A549 (cell line): ENCODE results near the gene C2orf68. TPM values are rescaled to one million over a fixed set of nuclear protein-coding genes. Genes with fewer than 3 reads are reported as not detected.
"Not testable (repeated sequence)": the region's sequence is repeated elsewhere in the genome, so short reads cannot be mapped to it uniquely, and the experiment has no call there.

Source experiments
- ATAC-seq, 2 experiments: fragments of 200-7000 bp in 1 of 2; fragments of >200 bp in 1 of 2; cut with Nextera tagmentation in 1 of 2; cut with Tn5 transposase in 1 of 2; 3 replicates each; pipeline versions ENCODE4 v1.8.0 to v1.9.1; 2018 to 2020; ENCODE audit warnings: mild to moderate bottlenecking in 1 of 2, moderate library complexity in 1 of 2
- CTCF ChIA-PET: fragments of 300-600 bp; sonication (Branson Sonifier 250); formaldehyde crosslinking; extraction: SDS; loops from one replicate; lab custom pipeline; 2021; ENCODE audit warnings: antibody characterized with exemption, inconsistent platforms; lab: Yijun Ruan, JAX
- POLR2A ChIA-PET: fragments of 350-600 bp; formaldehyde crosslinking; extraction: SDS; loops from one replicate; lab custom pipeline; 2021; ENCODE audit warnings: antibody characterized with exemption, inconsistent platforms; lab: Yijun Ruan, JAX
- DNase-seq, 2 experiments: peaks; one replicate each; pipeline versions ENCODE4 v3.0.0 to v3.0.0-alpha.2; 2011 to 2016; ENCODE audit warnings: low read depth in 1 of 2, low spot score in 1 of 2
- FAIRE-seq: peaks from 2 replicates; lab custom pipeline; 2011; peaks lifted over from hg19 to GRCh38; lab: Jason Lieb, UNC
- H3K27ac ChIP-seq, 2 experiments: fragments of >200 bp; sonication (Bioruptor Twin); formaldehyde crosslinking; 3 replicates each; pipeline ENCODE4 v1.5.1; 2016 to 2017
- H3K4me1 ChIP-seq: fragments of >200 bp; sonication (Bioruptor Twin); formaldehyde crosslinking; 3 replicates; pipeline ENCODE4 v1.6.1; 2016
- H3K4me2 ChIP-seq: fragments of >200 bp; sonication (Bioruptor Twin); formaldehyde crosslinking; 3 replicates; pipeline ENCODE4 v1.6.1; 2016
- H3K4me3 ChIP-seq: fragments of >200 bp; sonication (Bioruptor Twin); formaldehyde crosslinking; 3 replicates; pipeline ENCODE4 v1.5.1; 2016
- H3K9me3 ChIP-seq: fragments of >200 bp; sonication (Bioruptor Twin); formaldehyde crosslinking; 3 replicates; pipeline ENCODE4 v1.6.1; 2016
- CEBPB ChIP-seq, 2 experiments: fragments of >200 bp in 1 of 2; sonication (Bioruptor Twin) in 1 of 2; formaldehyde crosslinking in 1 of 2; IDR thresholded peaks; 2 replicates each; pipeline ENCODE4 v1.6.1; 2012 to 2016
- EHMT2 ChIP-seq: fragments of 200-600 bp; sonication (generic); IDR thresholded peaks from 2 replicates; pipeline ENCODE4 v1.6.1; 2016; ENCODE audit warnings: antibody characterized with exemption, low read depth, mild to moderate bottlenecking, moderate library complexity
- FOSB ChIP-seq: fragments of 250-450 bp; sonication (Bioruptor Pico); IDR thresholded peaks from 2 replicates; pipeline ENCODE4 v1.5.0; 2020; ENCODE audit warnings: mild to moderate bottlenecking, moderate library complexity
- FOXS1 ChIP-seq: fragments of 250-450 bp; sonication (Bioruptor Pico); IDR thresholded peaks from 2 replicates; pipeline ENCODE4 v1.5.0; 2020; ENCODE audit warnings: mild to moderate bottlenecking, moderate library complexity
- HOXB13 ChIP-seq: fragments of 250-450 bp; sonication (Bioruptor Pico); IDR thresholded peaks from 2 replicates; pipeline ENCODE4 v1.5.0; 2020; ENCODE audit warnings: low read depth, mild to moderate bottlenecking, moderate library complexity
- KDM5A ChIP-seq: fragments of 200-600 bp; sonication (generic); IDR thresholded peaks from 2 replicates; pipeline ENCODE4 v1.6.1; 2016; ENCODE audit warnings: antibody characterized with exemption, mild to moderate bottlenecking
- NR3C1 ChIP-seq: fragments of >200 bp; sonication (Bioruptor Twin); formaldehyde crosslinking; IDR thresholded peaks from 3 replicates; pipeline ENCODE4 v1.6.1; 2017
- POLR2AphosphoS2 ChIP-seq: conservative IDR thresholded peaks from 2 replicates; pipeline ENCODE4 v1.6.1; 2012; ENCODE audit warnings: low read length, improper control_type of control experiment, inconsistent platforms
- WGBS: methylation state at CpG from one replicate; pipeline ENCODE4 v1.1.6; 2017; ENCODE audit errors: missing lambda C conversion rate; 5-methylcytosine and 5-hydroxymethylcytosine counted together
- polyA plus RNA-seq, 4 experiments: library from polyadenylated mRNA; depleted of rRNA in 3 of 4; stranded (reverse); fragments of >200 nt; fragmentation: RNase III in 1 of 4; extraction: RNeasy Plus Mini Kit Qiagen cat#74134 plus additional on column Dnase treatment in 1 of 4; gene quantifications; 2 replicates in 3 of 4; 3 replicates in 1 of 4; pipeline ENCODE4 v1.2.3, GENCODE V29; 2011 to 2017
- TF ChIP-seq, protein P1 (sequence below): fragments of 250-450 bp; sonication (Bioruptor Pico); IDR thresholded peaks from 2 replicates; pipeline ENCODE4 v1.5.0; 2021; ENCODE audit warnings: mild to moderate bottlenecking, moderate library complexity, borderline replicate concordance

Gene C2orf68
- polyA plus RNA-seq, 2 of the 4 experiments (the other 2 are of a cell fraction) = 25.9 to 48.3 TPM

DNA sequence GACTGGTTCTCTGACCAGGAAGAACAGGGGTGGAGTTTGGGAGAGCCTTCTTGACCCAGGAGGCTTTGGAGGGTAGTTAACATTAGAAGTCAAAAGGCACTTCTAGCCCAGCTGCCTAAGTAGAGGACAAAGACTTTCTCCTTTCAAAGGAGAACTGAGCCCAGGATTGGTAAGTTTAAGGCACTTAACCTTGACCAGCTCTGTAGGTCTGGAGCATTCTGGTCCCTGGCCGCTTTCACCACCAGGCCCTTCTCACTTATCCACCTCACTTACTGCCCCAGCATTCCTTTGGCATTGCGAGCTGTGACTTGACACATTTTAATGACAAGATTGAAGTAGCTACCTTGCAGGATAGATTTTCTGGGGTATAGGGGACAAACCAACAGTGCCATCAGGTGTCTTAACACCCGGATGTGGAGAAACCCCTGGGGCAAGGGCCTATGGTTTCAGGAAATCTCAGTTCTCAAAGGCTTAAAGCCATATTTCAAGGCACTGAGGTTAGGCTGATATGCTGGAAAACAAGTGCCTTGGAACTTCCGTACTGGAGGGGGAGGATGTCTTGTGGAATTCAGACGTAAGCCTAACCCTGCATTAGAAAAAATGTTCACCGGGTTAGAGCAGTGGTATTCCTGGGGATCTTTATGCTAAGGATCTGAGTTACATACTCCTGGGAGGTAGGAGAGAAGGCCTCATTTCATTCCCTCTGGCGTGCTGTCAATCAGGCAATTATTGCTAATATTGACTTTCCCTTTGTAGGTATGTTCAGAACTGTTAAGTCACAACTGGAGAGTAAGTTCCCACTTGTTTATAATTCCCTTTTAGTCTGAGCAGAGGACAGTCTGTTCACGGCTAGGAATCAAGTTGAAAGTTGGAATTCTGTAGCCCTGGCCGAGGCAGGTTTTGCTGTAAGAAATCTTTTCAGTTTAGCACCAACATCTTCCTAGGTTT, 4.3 kb downstream of the C2orf68 start:
- ChIA-PET CTCF (interaction anchor here (1.0 to 1.2 kb wide), 2 partner anchors 15 to 29 kb away, joined by 3 read pairs; no protein-coding TSS in a partner anchor), POLR2A (interaction anchor here (3.9 kb wide), 1 partner anchor 12 kb away, joined by 19 read pairs; the partner anchor contains the start of gene RNF181)
- FAIRE-seq (no peak), ATAC-seq (no peak), DNase-seq (no peak)
- no peak for TF ChIP-seq NR3C1
- Histone ChIP-seq H3K4me2 (no peak overlapping the region), H3K4me1 (peaks cover 25% of the 10 kb centered on the region; the same call in 2 of the 3 replicates), H3K9me3 (no peaks in the 10 kb centered on the region), H3K27ac (no peak overlapping the region), H3K4me3 (no peak overlapping the region)
- 90% methylated on average over 9 of the region's 9 CpGs for WGBS

DNA sequence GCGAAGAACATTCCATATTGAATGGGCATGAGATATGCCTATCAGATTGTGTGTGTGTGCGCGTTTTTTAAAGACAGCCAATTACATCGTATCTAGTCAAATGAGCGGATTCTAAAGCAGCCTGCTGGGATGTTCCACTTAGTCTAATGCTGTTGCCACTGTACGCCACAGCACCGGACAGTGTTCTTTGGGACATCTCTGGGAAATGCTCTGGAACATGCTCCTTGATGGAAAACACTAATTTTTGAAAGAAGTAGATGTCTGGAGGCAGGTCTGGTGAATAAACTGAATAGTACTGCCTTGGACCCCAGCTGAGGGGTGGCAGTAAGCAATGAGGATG, 5.8 kb downstream of the C2orf68 start:
- no peak for TF ChIP-seq EHMT2
- Histone ChIP-seq H3K27ac (no peak overlapping the region), H3K4me3 (no peak overlapping the region), H3K9me3 (no peaks in the 10 kb centered on the region), H3K4me1 (peaks cover 29% of the 10 kb centered on the region), H3K4me2 (no peak overlapping the region)
- ATAC-seq (no peak), FAIRE-seq (no peak), DNase-seq (no peak)
- ChIA-PET CTCF (interaction anchor here (0.8 to 2.6 kb wide), 8 partner anchors 9 to 187 kb away, joined by 3 to 8 read pairs (median 3); no protein-coding TSS in a partner anchor), POLR2A (interaction anchor here (1.4 to 3.9 kb wide), 2 partner anchors 11 to 168 kb away, joined by 3 to 19 read pairs; partner anchors contain the start of gene RNF181)
- WGBS = 91% methylated on average over 7 of the region's 7 CpGs

DNA sequence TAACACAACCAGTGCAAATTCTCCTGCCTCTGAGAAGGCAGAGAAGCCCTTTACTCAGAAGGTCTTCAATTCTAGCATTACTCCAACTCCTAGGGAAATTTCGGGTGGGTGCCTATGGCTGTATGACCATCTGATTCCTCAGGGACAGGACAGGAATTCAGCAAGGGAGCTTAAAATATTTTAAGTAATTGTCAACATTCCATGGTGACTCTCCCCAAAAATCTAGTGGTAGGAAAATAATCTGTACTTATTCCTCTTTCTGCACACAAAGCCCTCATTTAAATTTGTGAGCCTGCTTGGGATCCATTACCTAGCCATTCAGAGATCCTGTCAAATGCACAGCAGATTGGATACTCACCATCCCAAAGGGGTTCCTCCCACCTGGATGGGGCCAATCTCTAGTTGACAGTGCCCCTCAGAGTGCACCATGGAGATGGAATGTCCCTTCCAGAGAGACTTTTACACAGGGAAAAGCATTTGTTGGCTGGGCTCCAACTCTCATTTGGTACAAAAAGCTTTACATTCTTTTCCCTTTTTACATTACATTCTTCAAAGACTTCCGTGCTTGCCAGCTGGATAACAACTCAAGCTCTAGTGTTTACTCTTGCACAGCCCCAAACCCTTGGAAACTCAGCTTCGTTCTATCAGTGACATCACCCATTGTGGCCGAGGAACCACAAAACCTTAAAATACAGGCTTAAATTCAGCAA, 6.3 kb downstream of the C2orf68 start:
- Histone ChIP-seq H3K27ac (no peak overlapping the region), H3K9me3 (no peaks in the 10 kb centered on the region)
- FAIRE-seq (no peak), ATAC-seq (no peak), DNase-seq (no peak)
- TF ChIP-seq FOSB (CRISPR knock-in tag) = no peak
- TF ChIP-seq POLR2AphosphoS2 = no peak
- TF ChIP-seq KDM5A = no peak
- TF ChIP-seq, protein P1, sequence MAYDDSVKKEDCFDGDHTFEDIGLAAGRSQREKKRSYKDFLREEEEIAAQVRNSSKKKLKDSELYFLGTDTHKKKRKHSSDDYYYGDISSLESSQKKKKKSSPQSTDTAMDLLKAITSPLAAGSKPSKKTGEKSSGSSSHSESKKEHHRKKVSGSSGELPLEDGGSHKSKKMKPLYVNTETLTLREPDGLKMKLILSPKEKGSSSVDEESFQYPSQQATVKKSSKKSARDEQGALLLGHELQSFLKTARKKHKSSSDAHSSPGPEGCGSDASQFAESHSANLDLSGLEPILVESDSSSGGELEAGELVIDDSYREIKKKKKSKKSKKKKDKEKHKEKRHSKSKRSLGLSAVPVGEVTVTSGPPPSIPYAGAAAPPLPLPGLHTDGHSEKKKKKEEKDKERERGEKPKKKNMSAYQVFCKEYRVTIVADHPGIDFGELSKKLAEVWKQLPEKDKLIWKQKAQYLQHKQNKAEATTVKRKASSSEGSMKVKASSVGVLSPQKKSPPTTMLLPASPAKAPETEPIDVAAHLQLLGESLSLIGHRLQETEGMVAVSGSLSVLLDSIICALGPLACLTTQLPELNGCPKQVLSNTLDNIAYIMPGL (CRISPR knock-in tag) = no peak
- TF ChIP-seq HOXB13 (CRISPR knock-in tag) = no peak
- TF ChIP-seq, all 56 proteins: peak for 0
- WGBS = 80% methylated on average over 4 of the region's 4 CpGs
- ChIA-PET CTCF (interaction anchor here (0.8 to 2.6 kb wide), 10 partner anchors 10 to 186 kb away, joined by 3 to 8 read pairs (median 3); no protein-coding TSS in a partner anchor), POLR2A (interaction anchor here (1.4 to 3.9 kb wide), 2 partner anchors 11 to 167 kb away, joined by 3 to 19 read pairs; partner anchors contain the start of gene RNF181)
- Histone ChIP-seq H3K4me1 (peaks cover 26% of the 10 kb centered on the region), H3K4me2 (no peak overlapping the region), H3K4me3 (no peak overlapping the region)

DNA sequence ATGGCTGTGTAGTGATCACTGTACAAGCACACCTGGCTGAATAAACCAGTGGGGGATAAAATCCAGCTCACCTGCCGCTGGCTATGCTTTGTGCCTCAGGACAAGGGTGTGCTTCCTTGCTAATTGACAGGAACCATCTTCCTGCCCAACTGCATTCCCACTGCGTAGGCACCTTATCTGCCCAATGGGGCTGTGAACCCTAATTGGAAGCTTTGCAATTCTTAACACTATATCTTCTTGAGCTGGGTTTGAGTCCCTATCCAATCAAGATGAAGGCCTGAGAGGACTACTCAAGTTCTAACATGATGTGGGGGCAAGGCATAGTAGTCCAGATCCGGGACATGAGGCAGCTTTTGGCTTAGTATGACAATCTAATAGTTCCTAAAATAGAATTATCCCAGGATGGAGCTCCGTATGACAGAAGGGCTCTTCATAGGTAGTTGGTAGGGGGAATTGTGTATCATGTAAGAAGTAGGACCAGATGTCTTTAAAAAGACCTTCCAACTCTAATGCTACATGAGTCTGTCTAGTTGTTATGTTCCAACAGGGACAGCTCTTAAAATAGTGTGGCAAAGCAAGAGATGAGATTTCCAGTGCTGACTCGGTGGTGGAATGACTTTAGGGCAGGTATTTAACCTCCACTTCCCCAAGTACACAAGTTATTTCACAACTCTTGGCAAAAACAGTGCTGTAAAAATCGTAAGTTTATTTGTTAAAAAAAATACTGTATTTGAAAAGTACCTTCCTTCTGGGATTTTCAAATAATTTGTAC, 7.1 kb downstream of the C2orf68 start:
- CTCF ChIA-PET = interaction anchor here (0.8 to 2.6 kb wide), 13 partner anchors 10 to 304 kb away, joined by 3 to 8 read pairs (median 3); no protein-coding TSS in a partner anchor
- H3K4me3 ChIP-seq = no peak overlapping the region
- POLR2A ChIA-PET = interaction anchor here (1.4 to 3.9 kb wide), 2 partner anchors 10 to 167 kb away, joined by 3 to 19 read pairs; partner anchors contain the start of gene RNF181
- no peak for FAIRE-seq
- TF ChIP-seq FOXS1 (CRISPR knock-in tag) = no peak
- TF ChIP-seq CEBPB (IDR thresholded peaks at IDR 0.05) = 0 out of 4 replicates have a peak, but pooled peaks of 1 of the 2 experiments have one; percentile 8
- TF ChIP-seq, all 56 proteins: peak for 1
- Histone ChIP-seq H3K27ac (no peak overlapping the region), H3K4me1 (peaks cover 20% of the 10 kb centered on the region), H3K9me3 (no peaks in the 10 kb centered on the region), H3K4me2 (no peak overlapping the region)
- no peak for ATAC-seq
- DNase-seq = no peak
- WGBS = 72% methylated on average over 6 of the region's 6 CpGs

DNA sequence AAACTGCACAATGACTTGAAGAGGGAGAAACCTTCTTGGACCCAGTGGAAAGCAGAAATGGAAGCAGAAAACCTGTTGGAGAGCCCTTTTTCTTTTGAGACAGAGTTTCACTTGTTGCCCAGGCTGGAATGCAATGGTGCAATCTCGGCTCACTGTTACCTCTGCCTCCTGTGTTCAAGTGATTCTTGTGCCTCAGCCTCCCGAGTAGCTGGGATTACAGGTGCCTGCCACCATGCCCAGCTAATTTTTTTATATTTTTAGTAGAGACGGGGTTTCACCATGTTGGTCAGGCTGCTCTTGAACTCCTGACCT, 7.8 kb downstream of the C2orf68 start:
- peaks cover 20% of the 10 kb centered on the region for H3K4me1 ChIP-seq
- WGBS = 85% methylated on average over 3 of the region's 3 CpGs
- not testable (repeated sequence) for DNase-seq, H3K9me3 ChIP-seq, H3K27ac ChIP-seq, H3K4me3 ChIP-seq, ATAC-seq, FAIRE-seq
- POLR2A ChIA-PET = interaction anchor here (3.9 kb wide), 1 partner anchor 9 kb away, joined by 19 read pairs; the partner anchor contains the start of gene RNF181
- H3K4me2 ChIP-seq = peak overlapping the region; percentile 81
- CTCF ChIA-PET = interaction anchor here (0.9 to 2.6 kb wide), 9 partner anchors 10 to 303 kb away, joined by 3 to 8 read pairs (median 3); no protein-coding TSS in a partner anchor
